GM19463 (cell line): ENCODE measurements around the gene SP1.
"Not testable (repeated sequence)": the region's sequence is repeated elsewhere in the genome, so short reads cannot be mapped to it uniquely, and the experiment has no call there.

Experiments used
- ATAC-seq: cut with Tn5 transposase; IDR thresholded peaks from one replicate; pipeline ENCODE4 v1.9.1; 2021; ENCODE audit warnings: mild to moderate bottlenecking, moderate library complexity; ENCODE audit not compliant: unreplicated experiment

The SP1 gene

DNA sequence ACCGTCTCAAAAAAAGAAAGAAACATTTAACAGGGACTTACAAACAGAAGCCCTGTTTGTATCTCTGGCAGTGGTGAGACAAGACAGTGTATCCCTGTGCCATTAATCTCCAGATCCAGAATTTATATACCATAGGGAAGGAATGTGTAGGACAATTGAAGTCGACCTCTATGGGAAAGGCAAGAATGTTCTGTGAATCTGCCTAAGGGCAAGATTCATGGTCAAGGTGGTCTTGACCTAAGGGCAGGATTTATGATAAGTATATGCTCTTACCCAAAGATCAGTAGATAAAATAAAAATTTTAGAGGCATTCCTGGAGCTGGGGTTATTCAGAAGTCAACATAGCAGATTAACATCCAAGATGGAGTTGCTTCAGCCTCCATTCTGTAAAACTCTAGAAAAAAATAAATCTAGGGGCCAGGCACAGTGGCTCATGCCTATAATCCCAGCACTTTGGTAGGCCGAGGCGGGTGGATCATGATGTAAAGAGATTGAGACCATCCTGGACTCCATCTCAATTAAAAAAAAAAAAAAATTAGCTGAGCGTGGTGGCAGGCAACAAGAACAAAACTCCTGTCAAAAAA, 21.0 kb upstream of the SP1 start:
- no peak for ATAC-seq

GRCh38 chr12:53361638-53362037, 18.3 kb upstream of the SP1 start:
- ATAC-seq = not testable (repeated sequence)

- no peak for ATAC-seq
Measured at GRCh38 chr12:53365245-53365904, 14.6 kb upstream of the SP1 start.

DNA sequence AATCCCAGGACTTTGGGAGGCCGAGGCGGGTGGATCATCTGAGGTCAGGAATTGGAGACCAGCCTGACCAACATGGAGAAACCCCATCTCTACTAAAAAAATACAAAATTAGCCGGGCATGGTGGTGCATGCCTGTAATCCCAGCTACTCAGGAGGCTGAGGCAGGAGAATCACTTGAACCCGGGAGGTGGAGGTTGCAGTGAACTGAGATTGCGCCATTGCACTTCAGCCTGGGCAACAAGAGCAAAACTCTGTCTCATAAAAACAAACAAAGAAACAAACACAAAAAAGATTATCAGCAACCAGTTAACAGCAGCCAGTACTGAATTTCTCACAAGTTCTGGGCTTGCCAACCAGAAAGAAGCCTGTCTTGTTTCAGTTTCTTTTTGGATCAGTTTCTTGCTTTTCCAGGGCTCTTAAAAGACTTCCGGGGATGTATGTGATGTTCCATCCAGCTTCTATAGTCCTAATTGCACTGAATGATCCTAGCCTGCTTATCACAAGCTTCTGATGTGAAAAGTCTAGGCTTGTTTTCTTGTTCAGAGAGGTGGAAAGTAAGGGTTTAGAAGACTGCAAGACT, 6.3 kb upstream of the SP1 start:
- ATAC-seq = not testable (repeated sequence)

DNA sequence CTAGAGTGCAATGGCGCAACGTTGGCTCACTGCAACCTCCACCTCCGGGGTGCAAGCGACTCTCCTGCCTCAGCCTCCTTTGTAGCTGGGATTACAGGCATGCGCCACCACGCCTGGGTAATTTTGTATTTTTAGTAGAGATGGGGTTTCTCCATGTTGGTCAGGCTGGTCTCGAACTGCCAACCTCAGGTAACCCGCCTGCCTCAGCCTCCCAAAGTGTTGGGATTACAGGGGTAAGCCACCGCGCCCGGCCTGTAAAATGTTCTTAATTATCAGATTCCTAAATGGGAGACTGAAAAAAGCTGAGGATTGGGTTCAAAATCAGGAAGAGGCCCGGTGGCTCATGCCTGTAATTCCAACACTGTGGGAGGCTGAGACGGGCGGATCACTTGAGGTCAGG, 5.7 kb upstream of the SP1 start:
- not testable (repeated sequence) for ATAC-seq

DNA sequence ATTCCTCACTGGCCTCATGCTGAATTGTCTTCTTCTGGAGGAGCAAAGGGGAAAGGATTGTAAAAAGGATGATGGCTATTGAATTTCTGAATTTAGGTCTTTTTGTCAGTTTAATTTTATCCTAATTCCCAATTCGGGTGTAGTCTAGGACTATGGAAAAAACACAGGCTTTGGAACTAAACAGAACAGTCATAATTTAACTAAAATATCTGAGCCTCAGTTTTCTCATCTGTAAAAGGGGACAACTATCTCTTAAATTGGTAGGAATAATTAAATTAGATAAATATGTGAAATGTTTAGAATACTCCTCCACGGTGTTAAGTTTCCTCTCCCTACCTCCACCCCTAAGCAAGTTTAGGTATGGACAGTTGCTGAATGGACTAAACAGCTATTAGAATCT, 3.2 kb upstream of the SP1 start:
- no peak for ATAC-seq

DNA sequence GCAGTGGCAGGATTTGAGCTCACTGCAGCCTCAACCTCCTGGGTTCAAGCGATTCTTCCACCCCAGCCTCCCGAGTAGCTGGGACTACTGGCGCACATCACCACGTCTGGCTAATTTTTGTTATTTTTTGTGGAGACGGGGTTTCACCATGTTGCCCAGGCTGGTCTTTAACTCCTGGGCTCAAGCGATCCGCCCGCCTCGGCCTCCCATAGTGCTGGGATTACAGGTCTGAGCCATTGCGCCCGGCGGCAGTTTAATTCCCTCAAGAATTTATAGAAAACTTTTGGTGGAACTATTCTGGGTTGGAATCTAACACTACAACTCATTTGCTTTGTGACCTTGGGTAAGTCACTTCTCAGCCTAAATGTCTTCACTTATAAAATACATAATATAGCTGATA, 1.8 kb upstream of the SP1 start:
- ATAC-seq = no peak

DNA sequence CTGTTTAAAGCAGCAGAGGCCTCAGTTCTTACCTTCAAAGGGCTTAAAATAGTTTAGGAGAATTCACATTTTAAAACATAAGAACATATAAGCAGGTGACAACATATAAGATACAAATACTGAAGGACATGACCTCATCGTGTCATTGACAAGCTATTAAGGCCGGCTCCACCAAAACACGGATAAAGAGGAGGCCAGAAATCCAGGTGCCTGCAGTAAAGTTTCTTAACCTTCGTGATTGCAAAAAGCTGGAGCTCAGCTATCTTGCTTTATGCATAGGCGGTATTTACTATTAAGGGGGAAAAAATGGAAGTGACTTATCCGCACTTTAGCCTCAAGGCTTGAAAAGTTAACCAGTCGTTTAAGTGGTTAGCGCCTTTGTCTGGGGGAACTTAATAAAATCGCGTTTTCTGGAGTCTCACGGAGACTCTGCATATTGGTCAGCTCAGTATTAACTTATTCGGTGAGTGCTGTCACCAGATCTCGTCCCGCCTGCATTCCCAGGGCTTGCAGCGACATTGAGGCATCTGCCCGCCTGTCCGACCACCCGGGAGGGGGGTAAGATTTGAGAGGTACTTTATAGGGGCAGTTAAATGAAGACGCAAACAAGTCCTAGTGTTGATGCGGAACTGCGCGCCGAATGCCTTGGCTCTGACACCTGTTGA, 1.1 kb upstream of the SP1 start:
- no peak for ATAC-seq

DNA sequence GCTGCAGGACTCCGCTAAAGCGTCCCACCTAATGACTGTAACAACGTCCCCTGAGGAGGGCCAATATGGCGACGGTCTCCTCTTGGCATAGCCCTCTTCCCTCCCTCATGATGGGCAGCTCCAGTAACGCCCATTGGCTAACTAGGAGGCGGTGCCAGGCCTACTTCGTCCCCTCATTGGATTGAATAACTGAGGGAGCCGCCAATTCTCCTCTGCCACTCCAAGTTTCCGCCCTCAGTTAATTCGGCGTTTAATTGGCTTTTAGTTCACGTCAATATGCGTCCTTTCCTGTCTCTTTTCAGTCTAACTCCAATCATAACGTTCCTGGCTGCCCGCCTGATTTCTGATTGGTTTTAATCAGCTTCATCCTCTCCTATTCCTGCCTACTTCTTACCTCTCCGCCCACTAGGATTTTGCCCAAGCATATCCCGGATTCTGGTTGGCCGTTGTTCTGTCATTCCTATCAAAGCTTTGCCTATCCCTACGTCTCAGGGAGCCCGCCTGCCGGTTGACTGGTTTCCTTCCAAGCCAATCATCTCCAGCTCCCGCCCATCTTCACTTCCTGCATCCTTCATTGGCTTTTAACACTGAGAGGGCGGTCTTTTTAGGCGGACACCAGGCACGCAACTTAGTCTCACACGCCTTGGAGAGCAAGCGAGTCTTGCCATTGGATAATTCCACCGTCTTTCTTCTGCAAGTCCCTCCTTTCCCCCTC, 430 bp upstream of the SP1 start:
- peak; percentile 62 for ATAC-seq

DNA sequence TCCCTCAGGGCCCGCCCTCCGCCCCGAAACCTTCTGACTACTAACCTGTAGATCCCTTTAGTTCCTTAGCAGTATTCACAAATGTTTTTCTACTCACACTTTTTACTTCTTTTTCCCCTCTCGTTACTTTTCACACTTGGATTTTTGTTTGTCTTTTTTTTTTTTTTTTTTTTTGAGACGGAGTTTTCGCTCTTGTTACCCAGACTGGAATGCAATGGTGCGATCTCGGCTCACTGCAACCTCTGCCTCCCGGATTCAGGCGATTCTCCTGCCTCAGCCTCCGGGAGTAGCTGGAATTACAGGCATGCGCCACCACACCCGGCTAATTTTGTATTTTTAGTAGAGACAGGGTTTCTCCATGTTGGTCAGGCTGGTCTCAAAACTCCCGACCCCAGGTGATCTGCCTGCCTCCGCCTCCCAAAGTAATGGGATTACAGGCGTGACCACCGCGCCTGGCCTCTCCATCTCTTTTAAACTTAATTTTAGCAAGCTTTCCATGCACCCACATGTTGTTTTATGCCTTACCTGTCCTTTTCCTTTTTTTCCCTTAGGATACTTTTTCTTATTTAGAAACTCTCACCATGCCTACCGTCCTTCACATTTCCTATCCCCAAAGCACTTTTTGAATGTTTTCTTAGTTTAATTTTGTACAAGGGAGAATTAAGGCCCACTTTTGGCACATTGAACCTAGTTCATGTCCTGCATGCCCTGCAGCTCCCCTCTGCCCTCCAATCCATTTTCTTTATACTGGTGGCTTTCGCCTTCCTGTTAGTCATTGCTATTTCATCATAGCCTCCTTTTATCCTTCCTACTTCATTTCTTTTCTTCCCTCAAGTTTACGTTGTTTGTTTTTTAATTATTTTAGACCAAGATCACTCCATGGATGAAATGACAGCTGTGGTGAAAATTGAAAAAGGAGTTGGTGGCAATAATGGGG, 1.1 kb downstream of the SP1 start:
- no peak for ATAC-seq

DNA sequence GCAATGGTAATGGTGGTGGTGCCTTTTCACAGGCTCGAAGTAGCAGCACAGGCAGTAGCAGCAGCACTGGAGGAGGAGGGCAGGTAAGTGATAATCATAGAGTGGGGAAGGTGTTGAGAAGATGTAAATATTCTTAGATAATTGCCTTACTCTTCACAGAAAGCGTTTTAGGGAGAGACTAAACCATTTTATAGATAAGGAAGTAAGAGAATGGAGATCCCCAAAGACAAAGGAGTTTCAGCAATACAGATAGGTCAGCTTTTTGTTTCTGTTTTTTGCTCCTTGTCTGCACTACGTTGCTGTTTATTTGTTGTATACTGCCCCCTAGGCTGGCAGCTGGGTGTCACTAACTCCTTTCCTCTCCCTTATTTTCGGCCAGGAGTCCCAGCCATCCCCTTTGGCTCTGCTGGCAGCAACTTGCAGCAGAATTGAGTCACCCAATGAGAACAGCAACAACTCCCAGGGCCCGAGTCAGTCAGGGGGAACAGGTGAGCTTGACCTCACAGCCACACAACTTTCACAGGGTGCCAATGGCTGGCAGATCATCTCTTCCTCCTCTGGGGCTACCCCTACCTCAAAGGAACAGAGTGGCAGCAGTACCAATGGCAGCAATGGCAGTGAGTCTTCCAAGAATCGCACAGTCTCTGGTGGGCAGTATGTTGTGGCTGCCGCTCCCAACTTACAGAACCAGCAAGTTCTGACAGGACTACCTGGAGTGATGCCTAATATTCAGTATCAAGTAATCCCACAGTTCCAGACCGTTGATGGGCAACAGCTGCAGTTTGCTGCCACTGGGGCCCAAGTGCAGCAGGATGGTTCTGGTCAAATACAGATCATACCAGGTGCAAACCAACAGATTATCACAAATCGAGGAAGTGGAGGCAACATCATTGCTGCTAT, 2.0 kb downstream of the SP1 start:
- ATAC-seq = no peak

GRCh38 chr12:53383258-53383657, 3.3 kb downstream of the SP1 start:
- no peak for ATAC-seq

DNA sequence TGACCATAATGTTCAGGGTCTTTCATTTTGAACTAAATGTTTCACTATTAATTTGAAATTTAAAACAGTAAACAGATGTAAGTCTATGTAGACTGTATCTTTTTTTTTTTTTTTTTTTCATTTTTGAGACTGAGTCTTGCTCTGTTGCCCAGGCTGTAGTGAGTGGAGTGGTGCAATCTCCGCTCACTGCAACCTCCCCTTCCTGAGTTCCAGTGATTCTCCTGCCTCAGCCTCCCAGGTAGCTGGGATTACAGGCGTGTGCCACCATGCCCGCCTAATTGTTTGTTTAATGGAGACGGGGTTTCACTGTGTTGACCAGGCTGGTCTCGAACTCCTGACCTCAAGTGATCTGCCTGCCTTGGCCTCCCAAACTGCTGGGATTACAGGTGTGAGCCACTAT, 6.4 kb downstream of the SP1 start:
- not testable (repeated sequence) for ATAC-seq

- no peak for ATAC-seq
Measured at GRCh38 chr12:53388932-53389331, 9.0 kb downstream of the SP1 start.

GRCh38 chr12:53389702-53390101, 9.7 kb downstream of the SP1 start:
- no peak for ATAC-seq

GRCh38 chr12:53391724-53392123, 11.7 kb downstream of the SP1 start:
- ATAC-seq = no peak

DNA sequence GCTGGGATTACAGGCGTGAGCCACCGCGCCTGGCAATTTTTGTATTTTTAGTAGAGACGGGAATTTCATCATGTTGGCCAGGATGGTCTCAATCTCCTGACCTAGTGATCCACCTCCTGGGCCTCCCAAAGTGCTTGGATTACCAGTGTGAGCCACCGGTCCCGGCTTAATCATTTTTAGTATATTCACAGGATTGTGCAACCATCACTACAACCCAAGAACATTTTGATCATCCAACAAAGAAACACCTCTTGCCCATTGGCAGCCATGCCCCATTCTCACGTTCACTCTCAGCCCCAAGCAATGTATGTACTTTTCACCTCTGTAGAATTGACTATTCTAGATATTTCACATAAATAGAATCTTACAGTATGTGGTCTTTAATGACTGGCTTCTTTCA, 19.9 kb downstream of the SP1 start:
- no peak for ATAC-seq

- not testable (repeated sequence) for ATAC-seq
Measured at GRCh38 chr12:53402351-53402750, 22.4 kb downstream of the SP1 start.

DNA sequence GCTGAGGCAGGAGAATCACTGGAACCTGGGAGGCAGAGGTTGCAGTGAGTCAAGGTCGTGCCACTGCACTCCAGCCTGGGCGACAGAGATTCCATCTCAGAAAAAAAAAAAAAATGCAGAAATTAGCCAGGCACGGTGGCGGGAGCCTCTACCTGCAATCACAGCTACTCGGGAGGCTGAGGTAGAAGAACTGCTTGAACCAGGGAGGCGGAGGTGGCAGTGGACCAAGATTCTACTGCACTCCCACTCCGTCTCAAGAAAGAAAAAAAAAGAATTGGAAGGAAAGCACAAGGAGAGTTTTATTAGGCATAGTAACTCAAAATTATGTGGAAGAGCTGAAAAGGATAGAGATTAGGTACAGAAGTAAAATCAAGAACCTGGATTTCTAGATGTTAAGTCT, 22.9 kb downstream of the SP1 start:
- ATAC-seq = no peak
